IPS DF 4.7 (cell line): ENCODE data around the gene PEX5L.
"Not testable (repeated sequence)": the region's sequence is repeated elsewhere in the genome, so short reads cannot be mapped to it uniquely, and the experiment has no call there.

Experiments used
- DNase-seq: peaks from one replicate; pipeline ENCODE4 v3.0.0-alpha.2; 2013; ENCODE audit warnings: low spot score; ENCODE audit errors: extremely low read depth

PEX5L gene

GRCh38 chr3:179840985-179841384, 195.8 kb downstream of the PEX5L start:
- no peak for DNase-seq

- no peak for DNase-seq
Observed at GRCh38 chr3:179837374-179837773, 199.4 kb downstream of the PEX5L start.

GRCh38 chr3:179833294-179833693, 203.4 kb downstream of the PEX5L start:
- no peak for DNase-seq

GRCh38 chr3:179832333-179832854, 204.3 kb downstream of the PEX5L start:
- no peak for DNase-seq

- no peak for DNase-seq
Observed at GRCh38 chr3:179829401-179829800, 207.3 kb downstream of the PEX5L start.

GRCh38 chr3:179828738-179829137, 208.0 kb downstream of the PEX5L start:
- no peak for DNase-seq

GRCh38 chr3:179826247-179826637, 210.5 kb downstream of the PEX5L start:
- DNase-seq: no peak

GRCh38 chr3:179825527-179826246, 211.1 kb downstream of the PEX5L start:
- no peak for DNase-seq

- no peak for DNase-seq
Observed at GRCh38 chr3:179822296-179822695, 214.4 kb downstream of the PEX5L start.

- no peak for DNase-seq
Observed at GRCh38 chr3:179819379-179819778, 217.4 kb downstream of the PEX5L start.

GRCh38 chr3:179812096-179812382, 224.7 kb downstream of the PEX5L start:
- no peak for DNase-seq

GRCh38 chr3:179811321-179812095, 225.2 kb downstream of the PEX5L start:
- DNase-seq: peak; percentile 25

GRCh38 chr3:179809639-179810038, 227.1 kb downstream of the PEX5L start:
- no peak for DNase-seq

- no peak for DNase-seq
Observed at GRCh38 chr3:179807588-179807987, 229.1 kb downstream of the PEX5L start.

GRCh38 chr3:179806177-179806576, 230.6 kb downstream of the PEX5L start:
- DNase-seq: no peak

- no peak for DNase-seq
Observed at GRCh38 chr3:179801856-179802255, 234.9 kb downstream of the PEX5L start.

- DNase-seq: no peak
Observed at GRCh38 chr3:179801263-179801662, 235.5 kb downstream of the PEX5L start.

GRCh38 chr3:179797192-179797591, 239.5 kb downstream of the PEX5L start:
- no peak for DNase-seq

- DNase-seq: no peak
Observed at GRCh38 chr3:179796421-179796820, 240.3 kb downstream of the PEX5L start.

- DNase-seq: no peak
Observed at GRCh38 chr3:179794355-179794754, 242.4 kb downstream of the PEX5L start.

- DNase-seq: no peak
Observed at GRCh38 chr3:179791793-179792192, 244.9 kb downstream of the PEX5L start.

- DNase-seq: no peak
Observed at GRCh38 chr3:179788996-179789395, 247.7 kb downstream of the PEX5L start.

GRCh38 chr3:179782841-179783240, 253.9 kb downstream of the PEX5L start:
- not testable (repeated sequence) for DNase-seq
